CD1c-positive myeloid dendritic cell (primary cell): ENCODE measurements around the gene LDB2.

ENCODE experiments used
- DNase-seq: peaks from one replicate; pipeline ENCODE4 v3.0.0-alpha.2; 2016; ENCODE audit errors: extremely low spot score

The LDB2 gene

GRCh38 chr4:16757080-16757521 is 141.3 kb downstream of the LDB2 start:
- no peak for DNase-seq

GRCh38 chr4:16754104-16754503 is 144.3 kb downstream of the LDB2 start:
- DNase-seq: no peak

- no peak for DNase-seq
Measured at GRCh38 chr4:16752150-16752549, 146.3 kb downstream of the LDB2 start.

- no peak for DNase-seq
Measured at GRCh38 chr4:16750882-16751642, 147.4 kb downstream of the LDB2 start.

- DNase-seq: no peak
Measured at GRCh38 chr4:16750216-16750615, 148.2 kb downstream of the LDB2 start.

- DNase-seq: no peak
Measured at GRCh38 chr4:16745887-16746286, 152.6 kb downstream of the LDB2 start.

GRCh38 chr4:16745009-16745635 is 153.3 kb downstream of the LDB2 start:
- no peak for DNase-seq

- DNase-seq: no peak
Measured at GRCh38 chr4:16741287-16741686, 157.2 kb downstream of the LDB2 start.

GRCh38 chr4:16739997-16740624 is 158.3 kb downstream of the LDB2 start:
- no peak for DNase-seq

- DNase-seq: no peak
Measured at GRCh38 chr4:16738558-16738957, 159.9 kb downstream of the LDB2 start.

- DNase-seq: no peak
Measured at GRCh38 chr4:16733509-16733908, 164.9 kb downstream of the LDB2 start.

- no peak for DNase-seq
Measured at GRCh38 chr4:16732741-16733140, 165.7 kb downstream of the LDB2 start.

GRCh38 chr4:16731776-16732380 is 166.6 kb downstream of the LDB2 start:
- DNase-seq: no peak

- DNase-seq: no peak
Measured at GRCh38 chr4:16730522-16731205, 167.8 kb downstream of the LDB2 start.

- DNase-seq: no peak
Measured at GRCh38 chr4:16729336-16729735, 169.1 kb downstream of the LDB2 start.

- DNase-seq: no peak
Measured at GRCh38 chr4:16728849-16729248, 169.6 kb downstream of the LDB2 start.

GRCh38 chr4:16728111-16728510 is 170.3 kb downstream of the LDB2 start:
- no peak for DNase-seq

- DNase-seq: no peak
Measured at GRCh38 chr4:16727218-16727617, 171.2 kb downstream of the LDB2 start.

- no peak for DNase-seq
Measured at GRCh38 chr4:16726368-16727050, 171.9 kb downstream of the LDB2 start.

- no peak for DNase-seq
Measured at GRCh38 chr4:16725252-16725651, 173.2 kb downstream of the LDB2 start.

- DNase-seq: no peak
Measured at GRCh38 chr4:16722416-16722815, 176.0 kb downstream of the LDB2 start.
